ENCODE measurements around the gene TSPAN2. TPM values are rescaled to one million over a fixed set of nuclear protein-coding genes. Genes with fewer than 3 reads are reported as not detected.

The TSPAN2 gene
- total and polyA plus RNA-seq, 2 experiments from 2014 or later: 2.8 to 4.1 TPM

- H3K4me2 ChIP-seq: no peak overlapping the region
- H3K9me3 ChIP-seq (ENCODE audit: low read depth): no peaks in the 10 kb centered on the region
- no peak overlapping the region for H2AFZ ChIP-seq
- TF ChIP-seq EZH2phosphoT487 (IDR thresholded peaks at IDR 0.05; ENCODE audit: low read depth, severe bottlenecking, unreplicated experiment) (no peak), EZH2 (IDR thresholded peaks at IDR 0.05; ENCODE audit: borderline replicate concordance) (no peak)
- TF ChIP-seq, protein P1, sequence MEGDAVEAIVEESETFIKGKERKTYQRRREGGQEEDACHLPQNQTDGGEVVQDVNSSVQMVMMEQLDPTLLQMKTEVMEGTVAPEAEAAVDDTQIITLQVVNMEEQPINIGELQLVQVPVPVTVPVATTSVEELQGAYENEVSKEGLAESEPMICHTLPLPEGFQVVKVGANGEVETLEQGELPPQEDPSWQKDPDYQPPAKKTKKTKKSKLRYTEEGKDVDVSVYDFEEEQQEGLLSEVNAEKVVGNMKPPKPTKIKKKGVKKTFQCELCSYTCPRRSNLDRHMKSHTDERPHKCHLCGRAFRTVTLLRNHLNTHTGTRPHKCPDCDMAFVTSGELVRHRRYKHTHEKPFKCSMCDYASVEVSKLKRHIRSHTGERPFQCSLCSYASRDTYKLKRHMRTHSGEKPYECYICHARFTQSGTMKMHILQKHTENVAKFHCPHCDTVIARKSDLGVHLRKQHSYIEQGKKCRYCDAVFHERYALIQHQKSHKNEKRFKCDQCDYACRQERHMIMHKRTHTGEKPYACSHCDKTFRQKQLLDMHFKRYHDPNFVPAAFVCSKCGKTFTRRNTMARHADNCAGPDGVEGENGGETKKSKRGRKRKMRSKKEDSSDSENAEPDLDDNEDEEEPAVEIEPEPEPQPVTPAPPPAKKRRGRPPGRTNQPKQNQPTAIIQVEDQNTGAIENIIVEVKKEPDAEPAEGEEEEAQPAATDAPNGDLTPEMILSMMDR (IDR thresholded peaks at IDR 0.05; ENCODE audit: poor library complexity): no peak
- H3K9me2 ChIP-seq (replicated peaks; ENCODE audit: insufficient read depth): no peaks in the 10 kb centered on the region
- H3K36me3 ChIP-seq (replicated peaks; ENCODE audit: insufficient read depth, low read depth): no peaks in the 10 kb centered on the region
- no peak for DNase-seq (ENCODE audit: low spot score)
- H3K27ac ChIP-seq: no peak overlapping the region
- peaks cover 8% of the 10 kb centered on the region for H3K4me1 ChIP-seq (ENCODE audit: insufficient read depth)
- no peaks in the 10 kb centered on the region for H3K27me3 ChIP-seq
- H3K4me3 ChIP-seq: no peak overlapping the region
- WGBS (ENCODE audit: low lambda C conversion rate, missing lambda C conversion rate): 71% methylated on average over 10 of the region's 10 CpGs
- no peaks in the 10 kb centered on the region for H4K20me1 ChIP-seq (ENCODE audit: insufficient read depth, poor library complexity, severe bottlenecking)
- no peaks in the 10 kb centered on the region for H3K79me2 ChIP-seq
Observed at GRCh38 chr1:115073298-115074087, 15.8 kb downstream of the TSPAN2 start.

DNA sequence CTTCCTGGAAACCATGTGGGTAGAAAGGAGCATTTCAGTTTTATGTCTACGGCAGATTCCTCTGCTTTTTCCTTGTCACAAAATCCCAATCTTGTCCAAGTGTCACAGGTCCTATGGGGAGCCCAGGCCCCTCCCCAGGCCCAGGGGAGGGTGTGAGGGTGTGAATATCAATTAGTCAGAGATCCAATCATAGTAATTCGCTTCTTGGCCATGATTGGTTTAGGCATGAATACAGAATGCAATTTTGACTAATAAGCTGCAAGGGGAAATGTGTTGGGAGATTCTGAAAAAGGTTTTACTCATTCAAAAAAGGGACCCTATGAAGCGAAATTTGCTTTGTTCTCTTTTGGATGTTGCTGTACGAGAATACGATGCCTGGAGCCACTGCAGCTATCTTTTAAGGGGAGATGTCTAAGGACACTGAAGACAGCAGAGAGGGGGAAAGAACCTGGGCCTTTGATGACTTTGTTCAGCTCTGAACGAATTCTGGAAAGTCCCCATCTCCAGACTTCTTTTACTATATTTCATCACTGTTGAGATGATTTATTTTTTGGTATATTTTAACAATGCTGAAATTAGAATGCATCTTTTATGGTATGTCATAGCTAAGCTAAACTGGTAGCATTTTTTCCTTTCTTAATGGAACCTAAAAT lies 18.2 kb downstream of the TSPAN2 start:
- DNase-seq (ENCODE audit: low spot score): no peak
- no peak overlapping the region for H2AFZ ChIP-seq
- H3K79me2 ChIP-seq: no peaks in the 10 kb centered on the region
- TF ChIP-seq EZH2phosphoT487 (IDR thresholded peaks at IDR 0.05; ENCODE audit: low read depth, severe bottlenecking, unreplicated experiment) (no peak), EZH2 (IDR thresholded peaks at IDR 0.05; ENCODE audit: borderline replicate concordance) (no peak)
- TF ChIP-seq, protein P1 (IDR thresholded peaks at IDR 0.05; ENCODE audit: poor library complexity): no peak
- no peaks in the 10 kb centered on the region for H3K9me2 ChIP-seq (replicated peaks; ENCODE audit: insufficient read depth)
- no peak overlapping the region for H3K4me2 ChIP-seq
- no peaks in the 10 kb centered on the region for H3K36me3 ChIP-seq (replicated peaks; ENCODE audit: insufficient read depth, low read depth)
- H4K20me1 ChIP-seq (ENCODE audit: insufficient read depth, poor library complexity, severe bottlenecking): no peaks in the 10 kb centered on the region
- H3K27ac ChIP-seq: no peak overlapping the region
- H3K4me3 ChIP-seq: no peak overlapping the region
- WGBS (ENCODE audit: low lambda C conversion rate, missing lambda C conversion rate): 92% methylated on average over 6 of the region's 6 CpGs
- H3K4me1 ChIP-seq (ENCODE audit: insufficient read depth): peaks cover 8% of the 10 kb centered on the region
- H3K27me3 ChIP-seq: no peaks in the 10 kb centered on the region
- H3K9me3 ChIP-seq (ENCODE audit: low read depth): no peaks in the 10 kb centered on the region

DNA sequence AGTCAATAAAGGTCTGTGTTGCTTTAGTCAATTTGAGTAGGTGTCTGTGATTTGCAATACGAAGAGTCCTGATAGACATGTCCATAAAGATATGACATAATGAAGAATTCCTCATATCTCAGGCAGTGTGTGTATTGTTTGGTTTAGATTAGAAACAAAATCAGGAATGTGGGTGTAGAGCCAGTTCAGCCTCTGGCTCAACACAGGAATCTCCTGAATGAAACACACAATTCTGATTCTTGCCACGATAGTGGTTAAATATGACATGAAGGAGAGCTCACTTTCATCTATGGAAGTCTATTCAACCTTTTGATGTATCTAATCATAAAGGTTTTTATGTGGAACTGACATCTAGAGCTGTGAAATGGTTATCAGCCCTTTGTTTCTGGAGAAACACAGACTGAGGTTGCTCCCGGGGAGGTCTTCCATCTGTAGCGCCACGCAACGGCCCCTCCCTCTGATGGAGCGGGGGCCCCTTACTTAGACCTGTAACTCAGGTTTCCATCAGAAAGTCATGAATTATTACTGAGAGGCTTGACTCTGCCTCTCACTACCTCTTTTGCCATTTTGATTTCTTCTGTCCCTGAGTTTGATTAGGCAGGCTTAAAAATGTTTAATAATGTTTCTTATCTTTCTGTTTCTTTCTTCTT lies 19.5 kb downstream of the TSPAN2 start:
- no peak overlapping the region for H2AFZ ChIP-seq
- peak; percentile 43 for DNase-seq (ENCODE audit: low spot score)
- TF ChIP-seq, protein P1 (IDR thresholded peaks at IDR 0.05; ENCODE audit: poor library complexity): no peak
- TF ChIP-seq EZH2 (IDR thresholded peaks at IDR 0.05; ENCODE audit: borderline replicate concordance) (no peak), EZH2phosphoT487 (IDR thresholded peaks at IDR 0.05; ENCODE audit: low read depth, severe bottlenecking, unreplicated experiment) (no peak)
- H3K27me3 ChIP-seq: no peaks in the 10 kb centered on the region
- no peaks in the 10 kb centered on the region for H3K36me3 ChIP-seq (replicated peaks; ENCODE audit: insufficient read depth, low read depth)
- H3K4me3 ChIP-seq: no peak overlapping the region
- H3K4me2 ChIP-seq: peak overlapping the region; percentile 45
- no peaks in the 10 kb centered on the region for H3K9me2 ChIP-seq (replicated peaks; ENCODE audit: insufficient read depth)
- no peaks in the 10 kb centered on the region for H3K79me2 ChIP-seq
- no peaks in the 10 kb centered on the region for H4K20me1 ChIP-seq (ENCODE audit: insufficient read depth, poor library complexity, severe bottlenecking)
- peaks cover 8% of the 10 kb centered on the region for H3K4me1 ChIP-seq (ENCODE audit: insufficient read depth)
- H3K9me3 ChIP-seq (ENCODE audit: low read depth): no peaks in the 10 kb centered on the region
- 46% methylated on average over 7 of the region's 7 CpGs for WGBS (ENCODE audit: low lambda C conversion rate, missing lambda C conversion rate)
- peak overlapping the region; percentile 67 for H3K27ac ChIP-seq
